Neural progenitor cell (in vitro differentiated cells): Measurements from ENCODE around the gene STRN4. TPM values are rescaled to one million over a fixed set of nuclear protein-coding genes. Genes with fewer than 3 reads are reported as not detected.

ENCODE experiments used
- DNase-seq: peaks from one replicate; pipeline ENCODE4 v3.0.0-alpha.2; 2016; ENCODE audit warnings: low spot score
- H2AFZ ChIP-seq: fragments of 200-600 bp; sonication (generic); replicated peaks from 2 replicates; pipeline ENCODE4 v1.6.1; 2016; ENCODE audit warnings: antibody characterized with exemption
- H3F3A ChIP-seq: fragments of 200-600 bp; sonication (generic); 2 replicates; pipeline ENCODE4 v1.6.1; 2016; ENCODE audit warnings: antibody characterized with exemption, low read depth
- H3K27ac ChIP-seq: fragments of 200-600 bp; sonication (generic); 2 replicates; pipeline ENCODE4 v1.5.1; 2016; ENCODE audit warnings: mild to moderate bottlenecking
- H3K27me3 ChIP-seq: fragments of 200-600 bp; sonication (generic); 2 replicates; pipeline ENCODE4 v1.6.1; 2016; ENCODE audit warnings: mild to moderate bottlenecking, moderate library complexity
- H3K36me3 ChIP-seq: fragments of 200-600 bp; sonication (generic); 2 replicates; pipeline ENCODE4 v1.5.1; 2016
- H3K4me1 ChIP-seq: fragments of 200-600 bp; sonication (generic); 2 replicates; pipeline ENCODE4 v1.6.1; 2016; ENCODE audit warnings: mixed run types
- H3K4me2 ChIP-seq: fragments of 200-600 bp; sonication (generic); 2 replicates; pipeline ENCODE4 v1.6.1; 2016
- H3K4me3 ChIP-seq: fragments of 200-600 bp; sonication (generic); 2 replicates; pipeline ENCODE4 v1.5.1; 2016
- H3K79me2 ChIP-seq: fragments of 200-600 bp; sonication (generic); 2 replicates; pipeline ENCODE4 v1.6.1; 2016; ENCODE audit warnings: low read depth
- H3K9ac ChIP-seq: fragments of 200-600 bp; sonication (generic); 2 replicates; pipeline ENCODE4 v1.6.1; 2016
- H3K9me3 ChIP-seq: fragments of 200-600 bp; sonication (generic); 2 replicates; pipeline ENCODE4 v1.5.1; 2016; ENCODE audit warnings: low read depth
- H4K20me1 ChIP-seq: fragments of 200-600 bp; sonication (generic); 2 replicates; pipeline ENCODE4 v1.6.1; 2016; ENCODE audit warnings: low read depth
- H3K27ac Mint-ChIP-seq: 3 replicates; pipeline ENCODE4 v1.8.0; 2021; ENCODE audit warnings: mixed read lengths
- H3K27me3 Mint-ChIP-seq: 2 replicates; pipeline ENCODE4 v1.8.0; 2022; ENCODE audit warnings: low read depth, mild to moderate bottlenecking, inconsistent platforms, moderate library complexity, mixed read lengths; ENCODE audit not compliant: insufficient read depth
- H3K36me3 Mint-ChIP-seq: 3 replicates; pipeline ENCODE4 v1.8.0; 2021; ENCODE audit warnings: mixed read lengths
- H3K4me1 Mint-ChIP-seq: 3 replicates; pipeline ENCODE4 v1.8.0; 2021; ENCODE audit warnings: mixed read lengths
- H3K4me3 Mint-ChIP-seq: 3 replicates; pipeline ENCODE4 v1.8.0; 2021; ENCODE audit warnings: mild to moderate bottlenecking, moderate library complexity, mixed read lengths
- H3K9me3 Mint-ChIP-seq: 3 replicates; pipeline ENCODE4 v1.8.0; 2020; ENCODE audit warnings: mixed read lengths
- EZH2 ChIP-seq: fragments of 200-600 bp; sonication (generic); IDR thresholded peaks from 2 replicates; pipeline ENCODE4 v1.6.1; 2017; ENCODE audit warnings: antibody characterized with exemption, mild to moderate bottlenecking, moderate library complexity
- EZH2phosphoT487 ChIP-seq: fragments of 200-600 bp; sonication (generic); IDR thresholded peaks from 2 replicates; pipeline ENCODE4 v1.6.1; 2017; ENCODE audit warnings: antibody characterized with exemption
- total RNA-seq: library from RNA; depleted of rRNA; stranded (reverse); fragments of >200 nt; gene quantifications from 2 replicates; pipeline ENCODE4 v1.2.3, GENCODE V29; 2015; ENCODE audit warnings: low replicate concordance
- TF ChIP-seq, protein P1 (sequence below): fragments of 200-600 bp; sonication (generic); IDR thresholded peaks from 2 replicates; pipeline ENCODE4 v1.5.1; 2017; ENCODE audit warnings: antibody characterized with exemption, mild to moderate bottlenecking

Gene STRN4
- total RNA-seq, 1 donor from 2014 or later: 54.1 TPM

DNA sequence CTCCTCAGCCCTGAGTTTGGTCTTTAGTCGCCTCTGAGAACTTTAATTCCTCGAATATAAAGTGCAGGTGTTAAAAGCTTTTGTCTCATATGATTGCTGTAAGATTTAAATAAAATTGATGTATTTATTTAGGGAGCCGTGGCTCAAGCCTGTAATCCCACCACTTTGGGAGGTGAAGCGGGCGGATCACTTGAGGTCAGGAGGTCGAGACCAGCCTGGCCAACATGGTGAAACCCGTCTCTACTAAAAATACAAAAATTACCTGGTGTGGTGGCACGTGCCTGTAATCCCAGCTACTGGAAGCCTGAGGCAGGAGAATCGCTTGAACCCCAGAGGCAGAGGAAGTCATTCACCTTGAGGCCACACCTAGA, 42.7 kb upstream of the STRN4 start:
- Histone ChIP-seq H3K4me3 (no peak overlapping the region), H3K4me1 (peaks cover 18% of the 10 kb centered on the region), H3K4me2 (peak overlapping the region; percentile 20), H3K36me3 (no peaks in the 10 kb centered on the region), H3K9ac (no peak overlapping the region), H3K9me3 (no peaks in the 10 kb centered on the region), H2AFZ (no peak overlapping the region), H3K27me3 (peaks cover 8% of the 10 kb centered on the region), H3K79me2 (peaks cover 43% of the 10 kb centered on the region), H3F3A (peaks cover 22% of the 10 kb centered on the region), H3K27ac (no peak overlapping the region), H4K20me1 (peaks cover 35% of the 10 kb centered on the region)
- no peaks in the 10 kb centered on the region for H3K36me3 Mint-ChIP-seq
- H3K4me1 Mint-ChIP-seq: peaks cover 31% of the 10 kb centered on the region
- H3K27ac Mint-ChIP-seq: no peak overlapping the region
- no peaks in the 10 kb centered on the region for H3K9me3 Mint-ChIP-seq
- TF ChIP-seq, protein P1, sequence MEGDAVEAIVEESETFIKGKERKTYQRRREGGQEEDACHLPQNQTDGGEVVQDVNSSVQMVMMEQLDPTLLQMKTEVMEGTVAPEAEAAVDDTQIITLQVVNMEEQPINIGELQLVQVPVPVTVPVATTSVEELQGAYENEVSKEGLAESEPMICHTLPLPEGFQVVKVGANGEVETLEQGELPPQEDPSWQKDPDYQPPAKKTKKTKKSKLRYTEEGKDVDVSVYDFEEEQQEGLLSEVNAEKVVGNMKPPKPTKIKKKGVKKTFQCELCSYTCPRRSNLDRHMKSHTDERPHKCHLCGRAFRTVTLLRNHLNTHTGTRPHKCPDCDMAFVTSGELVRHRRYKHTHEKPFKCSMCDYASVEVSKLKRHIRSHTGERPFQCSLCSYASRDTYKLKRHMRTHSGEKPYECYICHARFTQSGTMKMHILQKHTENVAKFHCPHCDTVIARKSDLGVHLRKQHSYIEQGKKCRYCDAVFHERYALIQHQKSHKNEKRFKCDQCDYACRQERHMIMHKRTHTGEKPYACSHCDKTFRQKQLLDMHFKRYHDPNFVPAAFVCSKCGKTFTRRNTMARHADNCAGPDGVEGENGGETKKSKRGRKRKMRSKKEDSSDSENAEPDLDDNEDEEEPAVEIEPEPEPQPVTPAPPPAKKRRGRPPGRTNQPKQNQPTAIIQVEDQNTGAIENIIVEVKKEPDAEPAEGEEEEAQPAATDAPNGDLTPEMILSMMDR: no peak
- no peak for TF ChIP-seq EZH2phosphoT487
- no peak for TF ChIP-seq EZH2
- peak overlapping the region; percentile 52 for H3K4me3 Mint-ChIP-seq
- H3K27me3 Mint-ChIP-seq: peaks cover 4% of the 10 kb centered on the region
- no peak for DNase-seq

DNA sequence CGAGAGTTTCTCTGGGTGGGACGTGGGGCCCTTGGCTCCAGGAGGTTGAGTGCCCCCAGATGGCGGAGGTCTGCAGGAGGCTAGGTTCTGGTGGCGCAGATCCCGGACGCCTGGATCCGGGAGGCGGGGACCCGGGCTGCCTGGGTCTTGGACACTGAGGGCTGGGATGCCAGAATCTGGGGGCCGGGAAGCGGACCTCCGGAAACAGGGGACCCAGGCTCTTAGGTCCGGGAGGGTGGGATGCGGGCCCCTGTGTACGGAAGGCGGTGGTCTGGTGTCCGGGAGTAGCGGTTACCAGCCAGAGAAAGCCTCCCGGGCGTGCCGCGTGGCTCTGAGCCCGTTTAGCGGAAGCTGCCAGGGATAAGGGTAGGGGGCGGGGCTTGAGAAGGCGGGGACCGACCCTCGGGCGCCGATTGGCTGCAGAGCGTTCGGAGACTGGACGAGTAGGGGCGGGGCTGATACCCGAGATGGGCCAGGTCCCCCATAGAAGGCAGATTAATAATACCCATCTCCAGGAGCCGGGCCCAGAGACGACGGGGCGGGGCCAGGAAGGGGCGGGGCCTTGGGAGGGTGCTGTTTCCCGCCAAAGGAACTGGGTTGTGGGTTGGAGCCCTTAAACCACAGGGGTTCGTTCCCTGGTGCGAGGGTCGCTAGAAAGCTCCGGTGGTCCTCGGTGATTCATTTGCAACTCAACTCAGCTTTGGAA, 42.2 kb upstream of the STRN4 start, which contains the start of gene SLC1A5:
TSS of gene SLC1A5 (minus strand) at position 333 of the 706 bp plus-strand sequence. CDS start 629 bp downstream, outside the sequence.
- peaks cover 36% of the 10 kb centered on the region for H3K4me1 Mint-ChIP-seq
- peak; percentile 99 for DNase-seq
- Histone ChIP-seq H2AFZ (peak within 1 kb of the TSS; percentile 13), H3K4me2 (peak within 1 kb of the TSS; percentile 78), H3F3A (peaks cover 22% of the 10 kb centered on the region), H3K4me1 (peaks cover 20% of the 10 kb centered on the region), H4K20me1 (peaks cover 40% of the 10 kb centered on the region), H3K36me3 (no peaks in the 10 kb centered on the region), H3K27me3 (peaks cover 8% of the 10 kb centered on the region), H3K9ac (peak within 1 kb of the TSS; percentile 53), H3K4me3 (peak within 1 kb of the TSS; percentile 53), H3K9me3 (no peaks in the 10 kb centered on the region), H3K27ac (no peak within 1 kb of the TSS), H3K79me2 (peaks cover 49% of the 10 kb centered on the region)
- TF ChIP-seq EZH2phosphoT487 (no peak), EZH2 (no peak)
- TF ChIP-seq, protein P1: peak; percentile 18
- no peaks in the 10 kb centered on the region for H3K9me3 Mint-ChIP-seq
- H3K4me3 Mint-ChIP-seq: peak within 1 kb of the TSS; percentile 96
- H3K27ac Mint-ChIP-seq: no peak within 1 kb of the TSS
- no peaks in the 10 kb centered on the region for H3K36me3 Mint-ChIP-seq
- H3K27me3 Mint-ChIP-seq: peaks cover 4% of the 10 kb centered on the region

DNA sequence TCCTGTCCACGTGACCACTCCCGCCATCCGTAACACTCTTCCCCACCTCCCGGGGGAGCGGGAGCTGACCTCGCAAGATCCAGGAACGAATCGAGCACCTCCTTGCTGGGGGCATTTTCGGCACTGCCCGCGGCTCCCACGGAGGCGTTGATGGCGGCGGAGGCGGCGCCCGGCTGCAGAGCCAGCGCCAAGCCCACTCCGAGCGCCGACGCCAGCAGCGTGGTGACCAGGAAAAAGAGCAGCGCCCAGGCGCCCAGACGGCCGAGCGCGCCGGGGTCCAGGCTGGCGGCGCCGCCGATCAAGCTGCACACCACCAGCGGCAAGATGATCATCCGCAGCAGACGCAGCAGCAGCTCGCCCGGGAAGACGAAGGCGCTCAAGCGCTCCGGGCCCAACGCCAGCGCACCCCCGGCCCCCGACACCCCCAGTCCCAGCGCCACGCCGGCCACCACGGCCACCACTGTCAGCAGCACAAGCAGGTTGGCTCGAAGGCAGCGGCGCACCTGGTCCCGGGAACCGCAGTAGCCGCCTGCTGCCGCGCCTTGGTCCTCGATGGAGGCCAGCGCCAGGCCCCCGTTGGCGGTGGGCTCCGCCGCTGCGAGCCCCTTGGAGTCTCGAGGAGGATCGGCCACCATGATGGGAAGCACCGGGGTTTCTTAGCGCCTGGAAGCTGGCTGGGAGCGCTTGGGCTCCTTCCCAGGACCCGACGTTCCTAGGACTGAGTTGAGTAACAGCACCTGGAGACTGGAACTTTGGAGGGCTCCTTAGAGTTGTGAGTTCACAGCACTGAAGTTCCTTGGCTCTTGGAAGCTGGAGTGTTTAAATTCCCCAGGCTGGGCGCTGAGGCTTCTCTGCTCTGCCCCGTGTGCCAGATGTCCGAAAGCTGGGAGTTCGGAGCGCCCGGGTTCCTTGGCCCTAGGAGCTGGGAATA, 41.3 kb upstream of the STRN4 start:
- TF ChIP-seq EZH2phosphoT487: no peak
- no peak for TF ChIP-seq EZH2
- TF ChIP-seq, protein P1: no peak
- no peaks in the 10 kb centered on the region for H3K9me3 Mint-ChIP-seq
- peak overlapping the region; percentile 94 for H3K27ac Mint-ChIP-seq
- H3K4me3 Mint-ChIP-seq: peak overlapping the region; percentile 96
- H3K9me3 ChIP-seq: no peaks in the 10 kb centered on the region
- H3K27me3 ChIP-seq: peaks cover 8% of the 10 kb centered on the region
- H3K27me3 Mint-ChIP-seq: peaks cover 4% of the 10 kb centered on the region
- H3F3A ChIP-seq: peaks cover 22% of the 10 kb centered on the region
- H4K20me1 ChIP-seq: peaks cover 45% of the 10 kb centered on the region
- DNase-seq: peak; percentile 74
- peak overlapping the region; percentile 53 for H3K9ac ChIP-seq
- H3K36me3 ChIP-seq: no peaks in the 10 kb centered on the region
- H3K4me1 Mint-ChIP-seq: peaks cover 43% of the 10 kb centered on the region
- H2AFZ ChIP-seq: peak overlapping the region; percentile 13
- H3K4me3 ChIP-seq: peak overlapping the region; percentile 53
- H3K79me2 ChIP-seq: peaks cover 57% of the 10 kb centered on the region
- no peak overlapping the region for H3K27ac ChIP-seq
- H3K4me1 ChIP-seq: peaks cover 20% of the 10 kb centered on the region
- H3K36me3 Mint-ChIP-seq: peaks cover 4% of the 10 kb centered on the region
- peak overlapping the region; percentile 78 for H3K4me2 ChIP-seq
